Hippocampal formation (tissue), 2 donors: ENCODE measurements around the gene ETV6.

ENCODE experiments used
- DNase-seq, 2 donors: peaks; one replicate each; lab custom pipeline; 2025; lab: John Stamatoyannopoulos, UW

The ETV6 gene

DNA sequence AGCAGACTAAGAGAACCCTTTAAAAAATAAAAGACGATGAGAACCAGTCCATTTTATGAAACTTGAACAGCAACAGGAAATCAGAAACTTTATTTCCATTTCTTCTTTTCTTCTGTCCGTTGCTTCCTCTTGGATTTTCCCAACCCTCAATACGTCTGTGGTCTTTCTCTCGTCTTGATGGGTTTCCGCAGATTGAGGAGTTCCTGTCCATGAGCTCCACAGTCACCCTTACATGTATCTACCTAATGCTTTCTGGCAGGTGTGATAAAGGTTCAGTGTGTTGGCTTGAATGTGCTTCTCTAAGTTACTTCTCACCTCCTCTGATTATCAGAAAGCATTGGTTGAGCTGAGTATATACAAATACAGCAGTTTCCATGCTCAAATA is 110.0 kb downstream of the ETV6 start:
- no peak for DNase-seq

DNA sequence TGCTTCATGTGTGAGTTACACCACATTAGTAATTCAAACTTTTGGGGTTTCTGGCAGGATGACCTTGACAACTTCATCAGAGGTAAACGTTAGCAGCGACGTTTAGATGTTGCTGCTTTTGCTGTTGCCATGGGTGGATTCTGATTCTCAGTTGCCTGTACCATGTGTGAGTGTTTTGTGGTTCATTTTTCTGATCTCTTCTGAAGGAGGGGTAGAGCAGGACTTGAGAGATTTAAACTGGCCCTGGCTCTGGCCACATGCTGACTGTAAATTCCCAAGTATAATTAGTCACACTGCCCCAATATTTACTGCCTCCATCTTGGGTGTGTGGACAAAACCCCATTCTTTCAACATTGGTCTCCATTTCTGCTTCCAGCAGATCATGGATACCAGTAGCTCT is 110.4 kb downstream of the ETV6 start:
- DNase-seq, result no peak

DNA sequence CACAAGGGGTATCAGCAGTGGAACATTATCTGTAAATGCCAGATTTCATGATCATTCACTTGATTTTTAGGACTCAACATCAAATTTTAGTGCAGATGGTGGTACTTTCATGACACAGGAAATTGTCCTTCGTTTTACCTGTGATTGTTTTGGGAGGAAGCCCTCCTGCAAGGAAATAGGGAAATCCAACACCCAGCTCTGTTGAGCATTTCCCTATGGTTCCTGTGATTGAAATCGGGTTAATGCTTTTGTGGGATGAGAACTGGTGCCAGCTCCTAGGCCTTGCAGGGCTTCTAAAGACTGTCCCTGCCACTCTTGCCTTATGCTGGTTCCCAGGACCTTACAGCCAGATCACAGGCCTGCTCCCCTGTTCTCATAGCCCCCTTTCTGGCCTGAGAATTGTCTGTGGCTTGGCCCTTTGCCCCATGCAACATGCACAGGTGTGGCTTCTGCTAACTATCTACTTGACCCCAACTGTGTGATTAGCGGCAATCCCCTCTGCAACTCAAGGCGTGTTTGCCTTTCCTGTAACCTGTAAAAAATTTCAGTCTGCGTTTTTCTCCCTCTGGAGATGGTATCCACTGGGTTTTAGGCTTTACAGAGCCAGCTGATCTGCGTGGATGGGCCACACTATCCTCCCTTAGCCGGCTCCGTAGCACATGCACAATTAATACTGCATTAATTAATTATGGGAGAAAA is 112.5 kb downstream of the ETV6 start:
- DNase-seq, result no peak

DNA sequence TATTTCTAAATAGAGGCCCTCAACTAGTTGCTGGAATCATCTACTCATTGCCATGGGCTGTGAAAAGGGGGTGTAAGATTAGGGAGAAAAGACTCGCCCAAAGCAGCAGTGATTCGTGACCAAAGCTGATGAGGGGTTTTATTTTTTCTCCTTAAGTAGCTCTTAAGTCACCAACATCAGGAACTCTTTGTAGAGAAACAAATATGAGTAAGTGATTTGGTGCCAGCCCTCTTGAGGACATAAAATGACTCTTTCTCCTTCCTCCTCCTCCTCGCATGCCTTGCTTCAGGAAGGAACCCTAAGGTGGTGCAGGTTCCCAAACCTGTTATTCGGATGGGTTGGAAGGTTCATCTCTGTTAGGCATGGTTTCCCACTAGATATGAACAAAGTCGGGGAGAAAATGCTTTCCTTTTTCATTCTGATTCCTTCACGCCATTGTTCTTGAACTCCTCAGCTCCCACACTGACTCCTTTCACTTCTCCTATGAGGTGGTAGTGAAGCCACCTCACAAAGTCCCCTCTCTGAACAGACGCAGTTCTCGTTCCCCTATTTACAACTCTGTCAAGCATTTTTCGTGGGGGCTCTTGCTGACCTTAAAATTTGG is 113.4 kb downstream of the ETV6 start:
- peak in 1 of 2 donors; percentile 34 for DNase-seq

DNA sequence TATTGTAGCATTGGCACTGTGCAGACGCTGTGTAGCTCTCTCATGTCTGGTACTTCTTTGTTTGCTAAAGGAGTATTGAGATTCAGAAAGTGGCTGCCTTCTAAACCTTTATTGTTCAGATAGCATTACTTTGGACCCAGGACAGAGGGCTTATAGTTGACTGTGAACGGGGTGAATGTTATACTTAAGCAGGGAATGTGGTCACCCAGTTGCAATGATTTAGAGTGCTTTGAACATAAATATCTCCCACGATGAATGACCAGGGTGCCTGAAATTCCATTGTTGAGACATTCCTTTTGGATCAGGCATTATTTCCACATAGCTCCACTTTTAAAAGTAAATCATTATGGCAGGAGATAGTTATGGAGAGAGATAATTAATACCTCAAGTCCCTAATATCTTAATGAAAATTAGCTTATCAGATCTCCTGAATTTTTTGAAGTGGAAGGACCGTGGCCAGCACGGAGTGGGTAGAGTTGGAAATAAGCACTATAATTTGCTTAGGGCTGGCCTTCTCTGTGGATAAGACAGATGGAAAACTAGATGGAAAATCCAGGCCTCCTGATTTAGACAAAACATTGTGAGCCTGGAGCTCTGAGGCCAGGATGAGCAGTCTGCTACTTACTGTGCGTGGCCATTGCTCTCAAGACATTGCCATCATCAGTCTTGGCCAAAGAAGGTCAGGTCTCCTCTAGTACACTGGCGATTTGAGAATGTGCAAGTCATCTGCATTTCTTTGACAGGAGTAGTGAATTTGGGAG is 114.5 kb downstream of the ETV6 start:
- peak in 1 of 2 donors; percentile 5 for DNase-seq

DNA sequence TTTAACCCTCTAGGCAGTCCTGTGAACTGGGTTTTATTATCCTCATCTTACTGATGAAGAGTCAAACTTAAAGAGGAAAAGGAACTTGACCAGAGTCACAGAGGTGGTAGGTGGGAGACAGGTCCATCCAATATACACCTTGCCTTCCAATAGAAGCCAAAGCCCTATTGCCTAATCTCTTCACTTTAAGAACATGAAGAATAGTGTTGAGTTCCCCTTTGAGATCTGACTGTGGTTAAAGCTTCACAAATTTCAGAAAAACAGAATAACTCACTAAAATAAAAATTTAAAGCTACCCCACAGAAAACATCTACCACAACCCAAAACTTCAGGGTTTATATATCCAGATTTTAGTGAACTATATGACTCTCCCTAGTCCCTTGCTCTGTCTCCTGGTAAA is 115.4 kb downstream of the ETV6 start:
- no peak for DNase-seq

DNA sequence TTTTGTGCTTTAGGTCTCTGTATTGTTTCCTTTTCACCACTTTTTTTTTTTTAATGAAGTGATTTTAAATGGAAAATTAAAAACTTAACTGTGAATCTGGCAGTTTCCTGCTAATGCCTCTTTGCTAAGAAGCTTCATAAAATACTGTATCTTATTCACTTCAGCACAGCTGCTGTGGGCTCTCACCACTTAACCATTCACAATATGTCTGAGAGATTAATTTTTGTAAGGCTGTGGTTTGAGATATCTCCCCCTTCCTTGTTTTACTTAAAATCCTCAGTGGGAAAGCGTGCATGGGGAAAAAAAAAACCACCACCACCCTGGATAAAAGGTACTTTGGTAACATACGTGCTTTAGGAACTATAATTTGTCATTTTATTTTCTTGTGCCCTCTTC is 115.9 kb downstream of the ETV6 start:
- no peak for DNase-seq

DNA sequence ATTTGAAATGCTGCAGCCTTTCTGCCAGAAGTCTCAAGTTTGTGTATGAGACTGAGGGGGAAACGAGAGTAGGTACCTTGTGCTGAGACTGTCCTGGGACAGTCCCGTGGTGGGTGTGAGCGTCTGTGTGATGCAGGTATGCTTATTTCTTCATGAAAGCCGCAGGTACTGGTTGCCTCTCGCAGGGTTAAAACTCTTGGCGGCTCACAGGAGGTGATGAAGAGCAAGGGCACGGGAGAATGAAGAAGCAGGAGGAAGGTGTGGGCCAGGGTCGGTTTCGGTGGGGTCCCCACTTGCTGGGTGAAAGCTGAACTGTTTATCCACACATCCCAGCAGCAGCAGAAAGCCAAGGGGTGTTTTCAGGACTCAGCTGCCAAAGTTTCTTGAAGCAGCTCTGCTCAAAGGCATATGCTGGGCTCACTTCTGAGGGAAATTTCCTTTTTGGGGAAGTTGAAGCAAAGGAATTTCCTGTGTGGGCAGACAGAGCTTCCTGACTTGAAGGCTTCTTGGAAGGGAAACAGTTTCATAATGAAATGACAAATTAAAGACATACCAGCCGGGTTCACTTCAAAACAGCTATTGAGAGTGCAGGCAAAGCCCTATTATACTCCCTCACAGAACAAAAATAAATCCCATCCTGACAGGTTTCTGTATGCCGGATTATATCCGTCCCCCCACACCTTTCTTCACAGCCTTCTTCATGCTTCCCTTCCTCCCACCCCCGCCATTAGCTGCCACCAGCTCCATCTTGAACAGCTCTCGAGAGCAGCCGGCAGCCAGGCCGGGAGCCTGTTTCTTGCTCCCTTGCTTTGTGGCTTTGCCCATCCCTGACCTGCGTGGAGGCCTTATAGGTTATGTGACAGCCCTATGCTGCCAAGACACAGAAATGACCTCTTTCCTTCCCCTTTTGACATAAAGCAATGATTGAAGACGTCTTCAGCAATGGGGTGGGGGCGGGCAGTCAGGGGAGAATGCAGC is 116.6 kb downstream of the ETV6 start:
- DNase-seq, result peak; percentile 23 to 36

DNA sequence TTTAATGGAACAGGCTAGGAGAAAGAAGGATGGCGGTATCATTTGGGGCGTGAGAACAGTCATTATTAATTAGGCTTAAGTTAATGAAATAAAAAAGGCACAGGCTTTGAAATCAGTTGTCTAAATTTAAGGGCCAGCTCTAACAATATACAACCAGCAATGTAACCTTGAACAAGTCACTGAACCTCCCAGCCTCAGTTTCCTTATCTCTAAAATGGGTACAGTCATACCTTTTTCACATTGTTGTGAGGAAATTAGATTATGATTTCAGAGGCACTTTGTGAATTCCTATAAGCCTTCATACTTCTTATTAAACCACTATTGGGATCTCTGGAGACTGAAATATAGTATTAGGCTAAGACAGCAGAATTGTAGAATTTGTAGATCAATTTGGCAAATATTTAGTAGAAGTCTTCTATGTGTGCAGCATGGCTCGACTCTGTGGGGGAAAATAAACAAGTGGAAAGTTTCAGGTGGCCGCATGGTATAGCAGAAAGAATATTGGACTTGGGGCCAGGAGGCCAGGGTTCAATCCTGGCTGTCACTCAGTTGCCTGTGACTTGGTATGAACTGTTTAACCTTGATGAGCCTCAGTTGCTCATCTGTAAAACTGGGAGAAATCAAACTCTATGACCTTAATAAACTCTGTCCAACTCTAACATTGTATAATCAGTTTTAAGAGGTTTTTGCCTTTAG is 117.7 kb downstream of the ETV6 start:
- DNase-seq, result no peak

DNA sequence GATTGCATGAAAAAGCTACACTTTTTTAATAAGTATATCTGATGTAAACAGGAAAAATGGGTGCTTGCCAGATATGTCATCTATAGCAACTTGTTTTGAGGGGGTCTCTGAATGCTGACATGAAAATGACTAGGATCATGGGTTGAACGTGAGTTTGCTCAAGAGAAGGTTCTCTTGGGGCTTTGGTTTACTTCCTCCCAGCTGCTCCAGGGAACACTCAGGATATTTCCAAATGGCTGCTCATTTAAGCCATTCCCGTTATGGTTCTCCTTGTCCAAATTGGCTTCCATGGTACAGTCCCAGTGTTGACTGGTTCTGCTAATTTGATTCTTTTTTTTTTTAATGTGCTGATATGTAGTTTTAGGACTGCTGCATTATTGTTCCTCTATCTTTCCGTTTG is 118.3 kb downstream of the ETV6 start:
- DNase-seq, result no peak

DNA sequence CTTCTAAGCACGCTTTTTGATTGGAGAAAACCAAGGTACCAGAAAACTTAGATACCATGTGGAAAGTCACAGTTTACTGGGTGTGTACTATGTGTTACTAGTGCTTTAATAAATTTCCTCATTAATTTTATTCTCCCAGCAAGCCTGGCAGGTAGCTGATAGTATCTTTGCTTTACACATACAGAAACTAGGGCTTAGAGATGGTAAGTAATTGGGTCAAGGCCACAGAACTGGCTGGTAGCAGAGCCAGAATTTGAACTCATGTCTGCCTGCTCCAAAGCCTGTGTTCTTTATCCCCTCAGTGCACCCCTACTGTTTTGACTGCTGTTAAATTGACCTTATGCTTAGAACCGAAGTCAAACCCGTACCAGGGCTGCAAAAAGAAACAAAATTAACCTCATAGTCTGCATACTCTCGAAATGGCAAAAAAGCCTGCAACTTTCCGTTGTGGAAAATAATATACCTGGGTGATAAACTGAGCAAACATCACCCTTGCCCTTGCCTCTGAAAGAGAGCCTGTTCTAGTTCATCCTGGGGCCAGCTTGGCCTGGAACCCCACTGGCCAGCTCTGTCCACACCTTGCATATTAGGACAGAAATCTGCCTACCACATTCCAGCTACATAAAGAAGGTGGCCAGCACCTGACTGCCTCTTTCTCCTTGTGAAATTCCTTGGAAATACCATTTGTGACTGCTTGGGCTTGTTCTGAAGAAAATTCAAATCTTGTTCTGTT is 118.9 kb downstream of the ETV6 start:
- no peak for DNase-seq

DNA sequence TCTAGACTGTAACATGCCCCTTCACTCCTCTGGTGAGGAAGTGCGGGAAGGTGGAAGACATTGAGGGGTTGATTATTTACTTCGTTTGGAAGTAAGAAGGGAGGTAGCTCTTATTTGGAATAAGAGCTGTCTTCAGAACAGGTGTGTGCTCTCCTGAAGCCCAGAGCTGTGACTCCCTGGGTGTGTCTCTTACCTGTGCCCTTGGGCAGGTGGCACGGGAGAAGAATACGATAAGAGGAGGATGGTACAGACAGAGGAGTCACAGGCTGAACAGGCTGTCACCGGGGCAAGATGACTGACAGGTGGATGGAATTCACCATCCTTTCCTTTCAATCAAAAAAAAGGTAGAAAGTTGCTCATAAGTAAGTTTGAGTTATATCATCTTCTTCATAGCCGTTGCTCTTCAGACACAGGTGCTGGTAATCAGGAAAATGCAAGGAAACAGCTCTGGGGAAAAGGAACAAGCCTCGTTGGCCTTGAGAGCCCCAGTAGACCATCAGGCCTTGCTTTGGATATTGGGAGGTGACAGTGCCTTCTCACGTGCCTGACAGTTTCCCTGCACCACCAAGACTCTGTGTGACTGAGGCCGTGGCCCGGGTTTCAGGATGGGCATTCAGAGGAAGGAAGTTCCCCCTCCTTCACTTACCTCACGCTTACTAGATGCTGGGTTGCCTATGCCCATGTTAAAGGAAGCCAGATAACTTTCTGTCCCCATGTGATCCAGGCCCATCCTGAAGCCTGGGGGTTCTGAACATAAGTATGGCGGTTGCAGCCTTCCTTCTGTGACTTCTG is 120.4 kb downstream of the ETV6 start:
- no peak for DNase-seq

DNA sequence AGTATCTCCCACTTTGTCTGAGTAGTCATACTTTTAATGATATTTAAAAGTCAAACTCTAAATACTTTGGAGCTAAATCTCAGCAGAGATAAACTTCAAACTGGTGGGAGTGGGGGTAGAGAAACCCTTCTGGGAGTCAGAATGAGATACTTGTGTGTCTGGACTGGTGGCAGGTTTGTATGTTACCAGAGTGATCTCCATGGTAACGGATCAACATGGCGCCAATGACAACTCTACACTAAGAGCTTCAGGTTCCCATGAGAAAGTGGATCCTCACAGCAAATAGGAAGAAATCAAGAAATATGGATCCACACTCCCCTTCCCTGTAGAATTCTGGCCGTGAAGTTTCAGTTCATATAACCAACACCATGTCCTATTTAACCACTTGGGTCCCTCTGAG is 121.9 kb downstream of the ETV6 start:
- DNase-seq, result no peak

DNA sequence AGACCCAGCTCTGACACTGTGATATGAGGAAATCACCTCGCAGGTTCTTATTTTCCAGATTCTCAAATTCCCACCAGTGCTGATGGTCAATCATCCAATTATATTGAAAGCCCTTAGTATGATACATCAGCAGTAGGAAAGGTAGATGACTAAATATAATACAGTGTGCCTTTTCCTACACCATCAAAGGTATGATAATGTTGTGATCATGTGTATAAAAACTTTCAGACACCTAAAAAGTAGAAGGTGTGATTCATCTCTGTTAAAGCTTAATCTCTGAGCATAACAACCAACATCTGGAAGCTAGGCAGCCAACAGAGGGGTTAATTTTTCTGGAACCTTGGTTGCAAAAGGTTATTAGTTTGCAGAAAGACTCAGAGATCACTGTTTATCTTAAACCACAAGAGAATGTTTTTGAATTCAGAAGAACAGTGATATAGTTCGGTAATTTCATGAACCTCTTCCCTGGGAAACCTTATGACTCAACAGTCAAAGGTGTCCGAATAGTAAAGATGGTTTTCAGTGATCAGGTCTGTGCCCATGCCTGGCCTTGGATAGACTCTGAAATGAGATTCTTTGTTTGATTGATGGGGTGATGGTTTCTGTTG is 122.5 kb downstream of the ETV6 start:
- DNase-seq, result no peak

DNA sequence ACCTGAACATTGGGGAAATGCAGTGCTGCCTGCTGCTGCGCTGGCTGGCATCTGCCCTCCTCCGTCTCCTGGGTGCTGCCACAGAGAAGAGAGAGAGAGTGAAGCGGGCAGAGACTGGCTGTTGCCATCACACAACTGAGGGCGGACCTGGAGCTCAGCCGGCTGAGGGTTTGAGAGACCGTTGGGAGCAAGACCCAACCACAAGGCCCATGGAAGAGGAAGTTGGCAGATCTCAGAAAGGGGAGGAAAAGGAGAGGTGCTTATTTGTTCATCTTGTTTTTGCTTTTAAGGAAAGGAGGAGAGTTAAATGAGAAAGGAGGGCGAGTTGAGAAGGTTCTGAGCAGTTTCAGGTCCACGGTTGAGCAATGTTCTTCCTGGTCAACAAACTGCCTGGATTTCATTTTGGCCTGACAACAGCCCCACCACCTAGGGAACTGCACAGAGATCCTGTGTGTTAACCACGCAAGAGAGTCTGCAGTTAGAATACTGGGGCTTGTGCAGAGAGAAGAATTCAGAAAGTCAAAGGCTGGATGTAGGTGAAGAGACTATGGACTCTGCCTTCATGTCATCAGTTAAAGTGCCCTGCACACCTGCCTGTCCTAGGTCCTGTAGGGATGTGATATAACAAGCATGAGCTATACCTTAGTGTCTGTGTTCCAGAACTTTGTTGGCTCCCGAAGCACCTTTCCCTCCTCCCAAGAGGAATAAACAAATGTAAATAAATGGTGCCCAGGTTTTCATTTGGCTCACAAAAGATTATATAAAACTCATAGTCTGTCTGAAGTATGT is 124.6 kb downstream of the ETV6 start:
- DNase-seq, result peak; percentile 10 to 35

DNA sequence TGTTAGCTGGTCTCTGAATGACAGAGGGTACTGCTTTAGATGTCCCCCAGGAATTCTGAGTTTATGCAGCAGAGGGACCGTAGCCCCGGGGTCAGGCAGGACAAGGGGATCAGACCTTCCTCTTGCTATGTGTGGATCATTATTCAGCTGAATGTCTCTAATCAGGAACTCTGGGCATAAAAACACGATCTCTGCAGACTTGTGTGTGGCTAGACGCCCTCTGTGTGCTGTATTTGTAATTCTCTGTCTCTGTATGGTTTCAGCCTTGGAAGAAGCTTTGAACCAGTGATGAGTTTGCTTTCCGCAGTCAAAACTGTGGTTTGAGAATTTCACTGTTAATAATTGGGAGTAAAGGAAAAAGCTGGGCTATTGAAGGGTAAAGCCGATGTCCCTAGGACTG is 125.3 kb downstream of the ETV6 start:
- no peak for DNase-seq

DNA sequence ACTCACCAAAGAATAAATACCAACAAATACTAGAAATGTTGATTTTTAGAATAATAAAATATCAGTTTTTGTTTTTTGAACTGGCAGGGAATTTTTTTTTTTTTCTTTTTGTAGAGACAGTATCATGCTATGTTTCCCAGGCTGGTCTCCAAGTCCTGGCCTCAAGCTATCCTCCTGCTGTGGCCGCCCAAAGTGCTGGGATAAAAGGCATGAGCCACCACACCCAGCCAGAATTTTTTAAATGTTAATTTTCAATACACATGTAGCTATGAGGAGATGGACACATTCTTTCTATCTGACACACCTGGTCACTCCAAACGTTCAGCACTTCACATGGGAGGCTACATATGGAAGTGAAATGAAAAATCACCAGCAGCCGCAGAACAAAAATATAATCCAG is 126.8 kb downstream of the ETV6 start:
- DNase-seq, result no peak

DNA sequence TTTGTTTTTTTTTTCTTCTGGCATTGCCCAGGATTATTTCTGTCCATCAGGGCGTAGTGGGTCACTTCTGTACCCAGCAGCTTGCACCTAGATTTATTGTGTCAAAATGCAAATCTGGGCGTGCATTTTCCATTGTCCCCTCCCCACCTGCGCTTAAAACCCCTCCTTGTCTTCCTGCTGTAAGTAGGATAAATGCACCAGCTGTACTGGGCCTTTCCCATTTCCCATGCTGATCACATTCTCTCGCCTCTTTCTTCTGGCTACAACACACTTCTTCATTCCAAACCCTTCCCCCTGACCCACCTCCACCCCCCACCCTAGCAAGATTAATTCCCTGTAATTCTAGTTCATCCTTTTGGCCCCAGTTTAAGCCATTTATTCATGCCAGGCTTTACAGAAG is 128.0 kb downstream of the ETV6 start:
- DNase-seq, result no peak

DNA sequence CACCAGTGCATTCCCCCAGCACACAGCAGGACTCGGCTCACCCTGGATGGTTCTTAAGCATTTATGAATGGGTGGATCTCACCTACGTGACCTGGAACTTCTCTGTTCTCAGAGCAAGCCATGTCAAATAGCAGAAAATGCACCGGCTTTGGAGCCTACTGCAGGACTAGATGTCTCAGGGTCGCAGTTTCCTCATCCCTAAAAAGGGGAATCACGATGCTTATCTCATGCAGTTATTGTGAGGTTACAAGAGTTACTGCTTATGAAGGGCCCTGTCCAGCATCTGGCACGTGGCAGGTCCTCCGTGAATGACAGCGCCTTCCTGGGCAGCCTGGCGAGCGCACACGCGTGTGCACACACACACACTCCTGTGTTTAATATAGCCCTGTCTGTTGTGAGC is 128.5 kb downstream of the ETV6 start:
- no peak for DNase-seq
